Measurements from ENCODE around the gene ANKIB1. TPM values are rescaled to one million over a fixed set of nuclear protein-coding genes. Genes with fewer than 3 reads are reported as not detected.

Gene ANKIB1
- total RNA-seq, 1 donor from 2014 or later = 48.0 TPM

GRCh38 chr7:92362131-92362530, 116.4 kb downstream of the ANKIB1 start:
- Histone ChIP-seq H3K9me3 (no peaks in the 10 kb centered on the region), H3K4me3 (no peak overlapping the region), H3K4me1 (no peaks in the 10 kb centered on the region), H3K27me3 (ENCODE audit: low read depth) (no peaks in the 10 kb centered on the region), H3K36me3 (peaks cover 32% of the 10 kb centered on the region), H3K27ac (no peak overlapping the region)
- ATAC-seq (no peak), DNase-seq (no peak)
- TF ChIP-seq CTCF (IDR thresholded peaks at IDR 0.05) = no peak
- intact Hi-C loops (cut with DNase I) = no loop called here

GRCh38 chr7:92366730-92367129, 121.0 kb downstream of the ANKIB1 start:
- no peak for ATAC-seq
- intact Hi-C loops (cut with DNase I) = no loop called here
- H3K4me1 ChIP-seq = no peaks in the 10 kb centered on the region

GRCh38 chr7:92368741-92369140, 123.0 kb downstream of the ANKIB1 start:
- H3K36me3 ChIP-seq = peaks cover 25% of the 10 kb centered on the region
- ATAC-seq (no peak), DNase-seq (no peak)
- no peaks in the 10 kb centered on the region for H3K27me3 ChIP-seq (ENCODE audit: low read depth)
- H3K9me3 ChIP-seq = no peaks in the 10 kb centered on the region
- H3K4me1 ChIP-seq = no peaks in the 10 kb centered on the region
- H3K27ac ChIP-seq = no peak overlapping the region
- no peak for TF ChIP-seq CTCF (IDR thresholded peaks at IDR 0.05)
- H3K4me3 ChIP-seq = no peak overlapping the region
- intact Hi-C loops (cut with DNase I) = no loop called here

More at GRCh38 chr7:92366730-92367129, 121.0 kb downstream of the ANKIB1 start:
- Histone ChIP-seq H3K9me3 (no peaks in the 10 kb centered on the region), H3K27ac (no peak overlapping the region), H3K4me3 (no peak overlapping the region), H3K36me3 (peaks cover 32% of the 10 kb centered on the region), H3K27me3 (ENCODE audit: low read depth) (no peaks in the 10 kb centered on the region)
- DNase-seq = no peak
- TF ChIP-seq CTCF (IDR thresholded peaks at IDR 0.05) = no peak

GRCh38 chr7:92375013-92375412, 129.2 kb downstream of the ANKIB1 start:
- Histone ChIP-seq H3K4me3 (no peak overlapping the region), H3K4me1 (no peaks in the 10 kb centered on the region), H3K27ac (no peak overlapping the region), H3K9me3 (no peaks in the 10 kb centered on the region), H3K36me3 (peaks cover 16% of the 10 kb centered on the region), H3K27me3 (ENCODE audit: low read depth) (no peaks in the 10 kb centered on the region)
- no peak for TF ChIP-seq CTCF (IDR thresholded peaks at IDR 0.05)
- no peak for ATAC-seq
- DNase-seq = no peak
- intact Hi-C loops (cut with DNase I) = no loop called here

- no peak for TF ChIP-seq CTCF (IDR thresholded peaks at IDR 0.05)
- H3K36me3 ChIP-seq = peaks cover 44% of the 10 kb centered on the region
- no peaks in the 10 kb centered on the region for H3K27me3 ChIP-seq (ENCODE audit: low read depth)
- intact Hi-C loops (cut with DNase I) = no loop called here
- no peaks in the 10 kb centered on the region for H3K9me3 ChIP-seq
- H3K27ac ChIP-seq = no peak overlapping the region
- ATAC-seq (no peak), DNase-seq (no peak)
- no peak overlapping the region for H3K4me3 ChIP-seq
- H3K4me1 ChIP-seq = no peaks in the 10 kb centered on the region
These were observed 145.3 kb downstream of the ANKIB1 start for GRCh38 chr7:92391071-92391470.

GRCh38 chr7:92397542-92397941, 151.8 kb downstream of the ANKIB1 start:
- no peak for ATAC-seq
- H3K27me3 ChIP-seq (ENCODE audit: low read depth) = no peaks in the 10 kb centered on the region
- H3K27ac ChIP-seq = no peak overlapping the region
- no peak for DNase-seq
- no peak overlapping the region for H3K4me3 ChIP-seq
- H3K36me3 ChIP-seq = peaks cover 45% of the 10 kb centered on the region
- no peaks in the 10 kb centered on the region for H3K9me3 ChIP-seq
- no peaks in the 10 kb centered on the region for H3K4me1 ChIP-seq
- intact Hi-C loops (cut with DNase I) = no loop called here
- no peak for TF ChIP-seq CTCF (IDR thresholded peaks at IDR 0.05)
